Thoracic aorta (tissue), 2 donors: ENCODE measurements around the gene PLBD1. TPM values are rescaled to one million over a fixed set of nuclear protein-coding genes. Genes with fewer than 3 reads are reported as not detected.

Experiments used
- ATAC-seq: fragments of 150-250 bp; one replicate; pipeline ENCODE4 v1.8.0; 2017; ENCODE audit warnings: low read depth; ENCODE audit not compliant: insufficient number of reproducible peaks, low FRiP score
- DNase-seq: peaks from one replicate; pipeline ENCODE4 v3.0.0-alpha.2; 2020; ENCODE audit warnings: low spot score
- H3K27ac ChIP-seq, 2 donors: fragments of 200-600 bp; sonication (generic); 1 replicate in 1 of 2; 2 replicates in 1 of 2; pipeline ENCODE4 v1.5.1; 2016; ENCODE audit warnings: mild to moderate bottlenecking in 2 of 2, moderate library complexity in 2 of 2
- H3K27me3 ChIP-seq: fragments of 200-600 bp; sonication (generic); replicated peaks from 2 replicates; pipeline ENCODE4 v1.6.0; 2016; ENCODE audit warnings: mild to moderate bottlenecking; ENCODE audit not compliant: insufficient read depth
- H3K36me3 ChIP-seq: fragments of 200-600 bp; sonication (generic); one replicate; pipeline ENCODE4 v1.5.1; 2016
- H3K4me1 ChIP-seq, 2 donors: fragments of 200-600 bp; sonication (generic); 1 replicate in 1 of 2; 2 replicates in 1 of 2; pipeline versions ENCODE4 v1.5.1 to v1.6.0; 2016; ENCODE audit warnings: low read depth in 2 of 2, mild to moderate bottlenecking in 1 of 2; ENCODE audit not compliant: control insufficient read depth in 1 of 2
- H3K4me3 ChIP-seq: fragments of 200-600 bp; sonication (generic); 2 replicates; pipeline ENCODE4 v1.5.1; 2016; ENCODE audit warnings: mild to moderate bottlenecking
- H3K9me3 ChIP-seq: fragments of 200-600 bp; sonication (generic); 2 replicates; pipeline ENCODE4 v1.5.1; 2016
- CTCF ChIP-seq: fragments of 200-600 bp; sonication (generic); IDR thresholded peaks from one replicate; pipeline ENCODE4 v1.5.1; 2019; ENCODE audit warnings: antibody characterized with exemption
- total RNA-seq, 2 donors: library from RNA; depleted of rRNA; stranded (reverse); fragments of >200 nt; gene quantifications; one replicate each; pipeline versions ENCODE4 v1.1.0 to v1.2.3, GENCODE V29; 2016

Gene PLBD1
- total RNA-seq, 2 donors from 2014 or later, result 7.0 to 12.8 TPM

DNA sequence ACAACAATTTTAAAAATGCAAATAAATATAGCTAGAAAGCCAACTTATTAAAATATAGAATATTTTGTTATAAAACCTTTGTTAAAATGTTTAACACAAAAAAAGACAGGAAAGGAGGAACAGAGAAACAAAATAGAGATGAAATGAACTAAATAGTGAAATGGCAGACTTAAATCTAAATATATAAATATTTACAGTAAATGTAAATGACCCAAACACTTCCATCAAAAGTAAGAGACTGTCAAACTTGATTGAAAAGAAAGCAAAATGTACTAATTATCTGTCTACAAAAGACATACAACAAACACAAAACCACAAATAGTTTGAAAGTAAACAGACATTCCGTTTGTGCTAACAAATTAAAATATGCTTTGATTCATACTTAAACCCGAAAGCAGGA is 41.7 kb downstream of the PLBD1 start:
- no peak for DNase-seq
- no peak overlapping the region for H3K4me3 ChIP-seq
- peaks cover 23% of the 10 kb centered on the region for H3K9me3 ChIP-seq
- no peaks in the 10 kb centered on the region for H3K4me1 ChIP-seq
- no peak for ATAC-seq
- TF ChIP-seq CTCF, result no peak
- no peaks in the 10 kb centered on the region for H3K36me3 ChIP-seq
- no peaks in the 10 kb centered on the region for H3K27me3 ChIP-seq
- H3K27ac ChIP-seq, result no peak overlapping the region

- ATAC-seq (no peak), DNase-seq (no peak)
- no peaks in the 10 kb centered on the region for H3K27me3 ChIP-seq
Measured at GRCh38 chr12:14521822-14522221, 45.9 kb downstream of the PLBD1 start.

GRCh38 chr12:14514946-14515345 is 52.7 kb downstream of the PLBD1 start:
- H3K36me3 ChIP-seq, result no peaks in the 10 kb centered on the region
- DNase-seq (no peak), ATAC-seq (no peak)
- H3K4me1 ChIP-seq, result no peaks in the 10 kb centered on the region
- H3K27me3 ChIP-seq, result no peaks in the 10 kb centered on the region
- H3K27ac ChIP-seq, result no peak overlapping the region
- no peak for TF ChIP-seq CTCF
- no peaks in the 10 kb centered on the region for H3K9me3 ChIP-seq
- H3K4me3 ChIP-seq, result no peak overlapping the region

More at GRCh38 chr12:14521822-14522221, 45.9 kb downstream of the PLBD1 start:
- H3K4me3 ChIP-seq, result no peak overlapping the region
- TF ChIP-seq CTCF, result no peak
- peaks cover 23% of the 10 kb centered on the region for H3K9me3 ChIP-seq
- no peak overlapping the region for H3K27ac ChIP-seq
- H3K4me1 ChIP-seq, result no peaks in the 10 kb centered on the region
- no peaks in the 10 kb centered on the region for H3K36me3 ChIP-seq

GRCh38 chr12:14514154-14514842 is 53.4 kb downstream of the PLBD1 start:
- Histone ChIP-seq H3K4me3 (no peak overlapping the region), H3K27ac (no peak overlapping the region), H3K27me3 (no peaks in the 10 kb centered on the region), H3K36me3 (no peaks in the 10 kb centered on the region), H3K4me1 (no peaks in the 10 kb centered on the region), H3K9me3 (no peaks in the 10 kb centered on the region)
- no peak for DNase-seq
- ATAC-seq, result no peak
- peak; percentile 29 for TF ChIP-seq CTCF

DNA sequence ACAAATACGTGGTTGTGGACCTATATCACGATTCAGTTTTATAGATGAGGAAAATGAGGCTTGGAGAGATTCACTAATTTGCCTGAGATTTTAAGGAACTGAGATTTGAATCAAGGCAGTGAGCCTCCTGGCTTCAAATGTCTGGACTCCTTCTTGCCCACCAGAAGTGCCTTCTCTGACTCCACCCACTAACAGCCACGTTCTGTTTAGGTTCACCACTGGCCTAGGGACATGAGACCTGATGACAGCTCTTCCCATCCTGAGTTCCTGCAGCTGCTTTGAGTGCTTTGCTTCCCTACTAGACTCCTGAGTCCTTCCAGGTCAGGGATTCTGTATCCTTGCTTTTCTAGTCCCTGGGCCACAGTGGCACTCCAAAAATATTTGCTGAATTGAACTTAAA is 57.1 kb downstream of the PLBD1 start:
- Histone ChIP-seq H3K9me3 (no peaks in the 10 kb centered on the region), H3K4me1 (no peaks in the 10 kb centered on the region)
- ATAC-seq, result no peak

More for the DNA sequence above, 57.1 kb downstream of the PLBD1 start:
- TF ChIP-seq CTCF, result no peak
- Histone ChIP-seq H3K27me3 (no peaks in the 10 kb centered on the region), H3K4me3 (no peak overlapping the region), H3K36me3 (no peaks in the 10 kb centered on the region), H3K27ac (no peak overlapping the region)
- DNase-seq, result no peak
